ENCODE data around the gene UNK. TPM values are rescaled to one million over a fixed set of nuclear protein-coding genes. Genes with fewer than 3 reads are reported as not detected.
A peak's percentile ranks its signal among the peaks of the same experiment; 100 is the strongest.

UNK gene
- total and polyA plus RNA-seq, 4 donors, result 8.8 to 34.1 (median 25.3) TPM

GRCh38 chr17:75824666-75825065 is 40.1 kb downstream of the UNK start:
- no peak overlapping the region for H3K4me3 ChIP-seq (ENCODE audit: low read length in 2 of 2)
- no peaks in the 10 kb centered on the region for H3K27me3 ChIP-seq (ENCODE audit: control insufficient read depth in 1 of 2, insufficient read depth in 2 of 2, low read length in 1 of 2)
- no peak overlapping the region for H3K27ac ChIP-seq (ENCODE audit: low read depth in 1 of 2, low read length in 2 of 2)
- peaks cover 0 to 7% of the 10 kb centered on the region in 2 donors for H3K36me3 ChIP-seq (ENCODE audit: control insufficient read depth in 1 of 2, insufficient read depth in 2 of 2, low read length in 1 of 2)
- DNase-seq, result no peak
- H3K4me1 ChIP-seq (ENCODE audit: control insufficient read depth in 1 of 2, insufficient read depth in 2 of 2, low read length in 2 of 2), result no peaks in the 10 kb centered on the region
- WGBS, 2 donors, result 44 to 48% methylated on average over 2 of the region's 2 CpGs
- no peak for ATAC-seq (ENCODE audit: low FRiP score)
- intact Hi-C loops (cut with DNase I), result loop anchor here in 1 of 2 donors (5.0 kb wide), 2 partner anchors 37 to 72 kb away; no protein-coding TSS in a partner anchor
- H3K9me3 ChIP-seq (ENCODE audit: control insufficient read depth, low read length), result no peaks in the 10 kb centered on the region

GRCh38 chr17:75825149-75825552 is 40.5 kb downstream of the UNK start:
- Histone ChIP-seq H3K27ac (ENCODE audit: low read depth in 1 of 2, low read length in 2 of 2) (no peak overlapping the region), H3K4me3 (ENCODE audit: low read length in 2 of 2) (no peak overlapping the region), H3K4me1 (ENCODE audit: control insufficient read depth in 1 of 2, insufficient read depth in 2 of 2, low read length in 2 of 2) (no peaks in the 10 kb centered on the region), H3K27me3 (ENCODE audit: control insufficient read depth in 1 of 2, insufficient read depth in 2 of 2, low read length in 1 of 2) (no peaks in the 10 kb centered on the region), H3K36me3 (ENCODE audit: control insufficient read depth in 1 of 2, insufficient read depth in 2 of 2, low read length in 1 of 2) (peaks cover 0 to 4% of the 10 kb centered on the region in 2 donors), H3K9me3 (ENCODE audit: control insufficient read depth, low read length) (no peaks in the 10 kb centered on the region)
- WGBS, 2 donors, result 89 to 90% methylated on average over 13 of the region's 13 CpGs
- no peak for DNase-seq
- no peak for ATAC-seq (ENCODE audit: low FRiP score)
- intact Hi-C loops (cut with DNase I), result loop anchor here in 1 of 2 donors (5.0 kb wide), 2 partner anchors 38 to 73 kb away; no protein-coding TSS in a partner anchor

GRCh38 chr17:75825748-75826370 is 41.3 kb downstream of the UNK start:
- Histone ChIP-seq H3K9me3 (ENCODE audit: control insufficient read depth, low read length) (no peaks in the 10 kb centered on the region), H3K4me1 (ENCODE audit: control insufficient read depth in 1 of 2, insufficient read depth in 2 of 2, low read length in 2 of 2) (no peaks in the 10 kb centered on the region), H3K27me3 (ENCODE audit: control insufficient read depth in 1 of 2, insufficient read depth in 2 of 2, low read length in 1 of 2) (no peaks in the 10 kb centered on the region), H3K4me3 (ENCODE audit: low read length in 2 of 2) (no peak overlapping the region), H3K36me3 (ENCODE audit: control insufficient read depth in 1 of 2, insufficient read depth in 2 of 2, low read length in 1 of 2) (peaks cover 0 to 2% of the 10 kb centered on the region in 2 donors), H3K27ac (ENCODE audit: low read depth in 1 of 2, low read length in 2 of 2) (no peak overlapping the region)
- DNase-seq, result no peak
- 93 to 94% methylated on average over 12 of the region's 12 CpGs for WGBS, 2 donors
- no peak for ATAC-seq (ENCODE audit: low FRiP score)
- intact Hi-C loops (cut with DNase I), result loop anchor here in 1 of 2 donors (5.0 kb wide), 2 partner anchors 39 to 74 kb away; no protein-coding TSS in a partner anchor

GRCh38 chr17:75826561-75827307 is 42.1 kb downstream of the UNK start:
- 56 to 62% methylated on average over 14 of the region's 14 CpGs for WGBS, 2 donors
- no peak overlapping the region for H3K4me3 ChIP-seq (ENCODE audit: low read length in 2 of 2)
- H3K27me3 ChIP-seq (ENCODE audit: control insufficient read depth in 1 of 2, insufficient read depth in 2 of 2, low read length in 1 of 2), result no peaks in the 10 kb centered on the region
- no peaks in the 10 kb centered on the region for H3K4me1 ChIP-seq (ENCODE audit: control insufficient read depth in 1 of 2, insufficient read depth in 2 of 2, low read length in 2 of 2)
- H3K27ac ChIP-seq (ENCODE audit: low read depth in 1 of 2, low read length in 2 of 2), result peak overlapping the region in 1 of 2 donors; percentile 61
- no peaks in the 10 kb centered on the region for H3K36me3 ChIP-seq (ENCODE audit: control insufficient read depth in 1 of 2, insufficient read depth in 2 of 2, low read length in 1 of 2)
- DNase-seq (no peak), ATAC-seq (ENCODE audit: low FRiP score) (no peak)
- intact Hi-C loops (cut with DNase I), result loop anchor here in 1 of 2 donors (5.0 kb wide), 2 partner anchors 39 to 74 kb away; no protein-coding TSS in a partner anchor
- H3K9me3 ChIP-seq (ENCODE audit: control insufficient read depth, low read length), result no peaks in the 10 kb centered on the region

- no peak overlapping the region for H3K4me3 ChIP-seq (ENCODE audit: low read length in 2 of 2)
- H3K27ac ChIP-seq (ENCODE audit: low read depth in 1 of 2, low read length in 2 of 2), result peak overlapping the region in 1 of 2 donors; percentile 61
- WGBS, 2 donors, result 7 to 11% methylated on average over 19 to 21 of the region's 21 CpGs
- H3K4me1 ChIP-seq (ENCODE audit: control insufficient read depth in 1 of 2, insufficient read depth in 2 of 2, low read length in 2 of 2), result no peaks in the 10 kb centered on the region
- ATAC-seq (ENCODE audit: low FRiP score) (peak; percentile 71), DNase-seq (peak; percentile 75 to 88)
- H3K36me3 ChIP-seq (ENCODE audit: control insufficient read depth in 1 of 2, insufficient read depth in 2 of 2, low read length in 1 of 2), result no peaks in the 10 kb centered on the region
- H3K27me3 ChIP-seq (ENCODE audit: control insufficient read depth in 1 of 2, insufficient read depth in 2 of 2, low read length in 1 of 2), result no peaks in the 10 kb centered on the region
- intact Hi-C loops (cut with DNase I), result loop anchor here in 1 of 2 donors (5.0 kb wide), 2 partner anchors 40 to 75 kb away; no protein-coding TSS in a partner anchor
- no peaks in the 10 kb centered on the region for H3K9me3 ChIP-seq (ENCODE audit: control insufficient read depth, low read length)
Measured at GRCh38 chr17:75827308-75828075, 42.9 kb downstream of the UNK start.

GRCh38 chr17:75828076-75828400 is 43.4 kb downstream of the UNK start:
- Histone ChIP-seq H3K36me3 (ENCODE audit: control insufficient read depth in 1 of 2, insufficient read depth in 2 of 2, low read length in 1 of 2) (no peaks in the 10 kb centered on the region), H3K27me3 (ENCODE audit: control insufficient read depth in 1 of 2, insufficient read depth in 2 of 2, low read length in 1 of 2) (no peaks in the 10 kb centered on the region), H3K4me3 (ENCODE audit: low read length in 2 of 2) (no peak overlapping the region), H3K4me1 (ENCODE audit: control insufficient read depth in 1 of 2, insufficient read depth in 2 of 2, low read length in 2 of 2) (no peaks in the 10 kb centered on the region), H3K27ac (ENCODE audit: low read depth in 1 of 2, low read length in 2 of 2) (peak overlapping the region in 1 of 2 donors; percentile 12), H3K9me3 (ENCODE audit: control insufficient read depth, low read length) (no peaks in the 10 kb centered on the region)
- no peak for DNase-seq
- peak; percentile 5 for ATAC-seq (ENCODE audit: low FRiP score)
- intact Hi-C loops (cut with DNase I), result loop anchor here in 1 of 2 donors (5.0 kb wide), 2 partner anchors 41 to 76 kb away; no protein-coding TSS in a partner anchor
- 60 to 69% methylated on average over 11 of the region's 11 CpGs for WGBS, 2 donors

- DNase-seq, result no peak
- Histone ChIP-seq H3K4me1 (ENCODE audit: control insufficient read depth in 1 of 2, insufficient read depth in 2 of 2, low read length in 2 of 2) (no peaks in the 10 kb centered on the region), H3K36me3 (ENCODE audit: control insufficient read depth in 1 of 2, insufficient read depth in 2 of 2, low read length in 1 of 2) (no peaks in the 10 kb centered on the region), H3K9me3 (ENCODE audit: control insufficient read depth, low read length) (no peaks in the 10 kb centered on the region), H3K27ac (ENCODE audit: low read depth in 1 of 2, low read length in 2 of 2) (no peak overlapping the region), H3K4me3 (ENCODE audit: low read length in 2 of 2) (no peak overlapping the region), H3K27me3 (ENCODE audit: control insufficient read depth in 1 of 2, insufficient read depth in 2 of 2, low read length in 1 of 2) (no peaks in the 10 kb centered on the region)
- WGBS, 2 donors, result 90 to 91% methylated on average over 17 to 19 of the region's 19 CpGs
- intact Hi-C loops (cut with DNase I), result loop anchor here in 1 of 2 donors (5.0 kb wide), 2 partner anchors 41 to 76 kb away; no protein-coding TSS in a partner anchor
- ATAC-seq (ENCODE audit: low FRiP score), result no peak
Measured at GRCh38 chr17:75828741-75829140, 44.1 kb downstream of the UNK start.

- no peaks in the 10 kb centered on the region for H3K36me3 ChIP-seq (ENCODE audit: control insufficient read depth in 1 of 2, insufficient read depth in 2 of 2, low read length in 1 of 2)
- intact Hi-C loops (cut with DNase I), result loop anchor here in 1 of 2 donors (5.0 kb wide), 2 partner anchors 42 to 77 kb away; no protein-coding TSS in a partner anchor
- H3K4me3 ChIP-seq (ENCODE audit: low read length in 2 of 2), result no peak overlapping the region
- WGBS, 2 donors, result 90 to 91% methylated on average over 7 of the region's 7 CpGs
- ATAC-seq (ENCODE audit: low FRiP score) (no peak), DNase-seq (no peak)
- no peak overlapping the region for H3K27ac ChIP-seq (ENCODE audit: low read depth in 1 of 2, low read length in 2 of 2)
- no peaks in the 10 kb centered on the region for H3K9me3 ChIP-seq (ENCODE audit: control insufficient read depth, low read length)
- no peaks in the 10 kb centered on the region for H3K27me3 ChIP-seq (ENCODE audit: control insufficient read depth in 1 of 2, insufficient read depth in 2 of 2, low read length in 1 of 2)
- H3K4me1 ChIP-seq (ENCODE audit: control insufficient read depth in 1 of 2, insufficient read depth in 2 of 2, low read length in 2 of 2), result no peaks in the 10 kb centered on the region
Measured at GRCh38 chr17:75829747-75830146, 45.1 kb downstream of the UNK start.

Data from aorta (tissue), 5 donors.